Measurements from ENCODE around the gene ELN.

- no peak for TF ChIP-seq CTCF (IDR thresholded peaks at IDR 0.05)
- no peak for TF ChIP-seq EP300 (IDR thresholded peaks at IDR 0.05)
- no peak for TF ChIP-seq POLR2AphosphoS5 (IDR thresholded peaks at IDR 0.05)
- no peak for TF ChIP-seq POLR2A (IDR thresholded peaks at IDR 0.05)
Measured at GRCh38 chr7:74037609-74038008, 9.6 kb downstream of the ELN start.
